Measurements from ENCODE around the gene SERP1.

SERP1 gene

DNA sequence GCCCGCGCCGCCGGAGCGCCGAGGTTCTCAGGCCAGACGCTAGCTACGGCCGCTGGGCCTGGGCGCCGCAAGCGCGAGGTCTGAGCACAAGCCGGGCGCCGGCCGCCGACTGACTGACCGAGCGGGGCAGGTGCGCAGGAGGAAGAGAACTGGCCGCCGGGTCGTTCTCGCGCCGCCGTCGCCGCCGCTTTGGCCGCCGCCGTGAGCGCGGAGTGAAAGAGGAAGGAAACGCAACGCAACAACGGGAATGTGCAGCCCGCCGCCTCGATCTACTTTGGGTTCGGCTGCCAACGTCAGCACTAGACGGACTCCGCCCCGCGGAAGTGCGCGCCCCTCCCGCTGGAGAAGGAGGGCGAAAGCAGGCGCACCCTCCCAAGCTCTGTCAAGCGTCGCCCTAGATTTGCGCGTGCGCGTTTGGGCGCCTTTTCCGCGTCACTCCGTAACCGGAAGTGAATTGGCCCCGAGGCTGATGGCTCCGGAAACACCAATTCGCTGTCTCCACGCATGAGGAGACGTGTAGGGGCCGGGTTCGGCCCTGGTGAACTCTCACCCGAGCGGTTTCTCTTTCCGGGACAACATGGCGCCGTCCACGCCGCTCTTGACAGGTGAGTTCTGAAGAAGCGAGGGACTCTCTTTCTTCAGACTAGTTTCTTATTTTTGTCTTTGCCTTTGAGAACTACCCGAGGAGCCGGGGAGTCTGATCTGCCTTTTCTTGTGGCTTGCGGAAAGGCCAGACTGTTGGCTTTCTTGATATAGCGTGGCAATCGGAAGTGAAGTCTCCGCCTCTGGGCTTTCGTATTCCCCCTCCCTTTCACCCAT is at the start of gene SERP1, which contains the start of gene EIF2A:
Gene SERP1, minus strand, starts transcription at position 271 of the 819 bp plus-strand sequence. CDS start 361 bp downstream, outside the sequence.
Gene EIF2A, plus strand, starts transcription at position 562 of the 819 bp plus-strand sequence. Its CDS starts 16 bp downstream, at position 578.
- DNase-seq (ENCODE audit: extremely low read depth in 1 of 2, low read depth in 1 of 2) = peak; percentile 96 to 98

DNA sequence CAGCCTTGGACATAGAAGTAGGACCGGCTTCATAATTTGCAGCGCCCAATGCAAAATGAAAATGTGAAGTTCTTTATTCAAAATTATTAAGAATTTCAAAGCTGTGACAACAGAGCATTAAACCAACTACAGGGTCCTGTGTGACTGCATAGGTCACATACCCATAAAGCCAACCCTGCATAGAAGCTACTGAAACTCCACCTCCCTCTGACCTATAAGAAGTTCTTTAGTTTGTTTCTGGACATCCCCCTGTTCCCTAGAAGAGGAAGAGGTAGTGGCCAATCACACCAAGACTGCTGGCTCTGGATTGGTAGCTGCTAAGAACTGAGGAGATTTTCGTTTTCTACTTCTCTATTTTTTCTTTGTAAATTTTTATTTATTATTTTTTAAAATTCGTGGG is 47.9 kb upstream of the SERP1 start:
- DNase-seq (ENCODE audit: extremely low read depth in 1 of 2, low read depth in 1 of 2) = no peak

DNA sequence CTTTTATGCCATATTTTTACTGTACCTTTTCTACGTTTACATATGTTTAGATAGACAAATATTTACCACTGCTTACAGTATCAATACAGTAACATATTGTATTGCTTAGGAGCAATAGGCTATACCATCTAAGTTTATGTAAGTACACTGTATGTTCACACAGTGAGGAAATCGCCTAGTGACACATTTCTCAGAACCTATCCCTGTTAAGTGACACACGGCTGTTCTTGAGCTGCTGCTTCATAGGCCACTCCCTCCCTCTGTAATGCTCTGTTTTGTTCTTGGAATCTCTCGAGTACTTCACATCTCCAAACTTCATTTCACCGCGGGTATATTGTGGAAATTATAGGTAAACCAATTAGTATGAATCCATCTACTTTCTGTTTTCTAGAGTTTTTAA is 43.5 kb upstream of the SERP1 start:
- DNase-seq (ENCODE audit: extremely low read depth in 1 of 2, low read depth in 1 of 2) = no peak

DNA sequence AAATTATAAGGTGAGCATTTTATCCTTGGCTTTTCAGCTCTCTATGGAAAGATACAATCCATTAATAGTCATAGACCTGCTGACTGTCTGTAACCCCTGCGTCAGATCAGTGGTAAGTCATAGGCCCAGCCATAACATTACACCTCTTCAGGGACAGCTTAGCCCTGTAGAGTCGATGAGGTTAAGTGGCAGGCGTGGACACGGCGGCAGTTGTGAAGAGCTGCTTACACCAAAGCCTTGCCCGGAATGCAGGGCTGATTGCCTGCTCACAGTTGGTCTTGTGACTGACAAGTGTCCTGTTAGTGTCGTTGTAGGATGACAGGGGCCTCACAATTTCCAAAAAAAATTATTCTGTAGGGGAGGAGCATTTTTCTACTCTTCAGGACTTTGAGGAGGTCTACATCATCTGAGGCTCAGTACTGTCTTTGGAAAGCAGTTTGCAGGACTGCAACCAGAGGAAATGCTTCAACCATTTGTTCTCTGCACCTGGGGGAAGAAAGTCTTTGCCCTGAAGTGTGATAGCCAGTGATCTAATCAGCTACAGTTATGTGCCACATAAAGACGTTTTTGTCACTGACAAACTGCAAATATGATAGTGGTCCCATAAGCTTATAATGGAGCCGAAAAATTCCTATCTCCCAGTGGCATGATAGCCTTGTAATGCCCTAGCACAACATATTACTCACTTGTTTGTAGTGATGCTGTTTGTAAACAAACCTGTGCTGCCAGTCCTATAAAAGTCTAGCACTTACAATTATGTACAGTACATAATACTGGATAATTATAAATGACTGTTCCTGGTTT is 41.9 kb upstream of the SERP1 start:
- no peak for DNase-seq (ENCODE audit: extremely low read depth in 1 of 2, low read depth in 1 of 2)

DNA sequence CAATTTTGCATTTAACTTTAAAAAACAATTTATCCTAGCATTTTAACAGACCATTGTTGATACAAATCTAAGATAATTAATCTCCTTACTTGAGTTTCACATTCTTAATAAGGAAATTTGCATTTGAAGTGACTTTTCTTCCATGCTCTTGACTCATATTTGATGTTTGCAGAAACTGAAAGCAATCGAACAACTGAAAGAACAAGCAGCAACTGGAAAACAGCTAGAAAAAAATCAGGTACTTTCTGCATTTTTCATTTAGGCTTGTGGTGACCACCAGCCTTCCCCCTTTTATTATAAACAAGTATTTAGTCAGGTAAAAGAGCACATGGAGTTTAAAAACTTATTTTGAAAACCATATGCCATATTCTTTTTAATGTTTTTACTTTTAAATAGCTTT is 36.7 kb upstream of the SERP1 start:
- no peak for DNase-seq (ENCODE audit: extremely low read depth in 1 of 2, low read depth in 1 of 2)

DNA sequence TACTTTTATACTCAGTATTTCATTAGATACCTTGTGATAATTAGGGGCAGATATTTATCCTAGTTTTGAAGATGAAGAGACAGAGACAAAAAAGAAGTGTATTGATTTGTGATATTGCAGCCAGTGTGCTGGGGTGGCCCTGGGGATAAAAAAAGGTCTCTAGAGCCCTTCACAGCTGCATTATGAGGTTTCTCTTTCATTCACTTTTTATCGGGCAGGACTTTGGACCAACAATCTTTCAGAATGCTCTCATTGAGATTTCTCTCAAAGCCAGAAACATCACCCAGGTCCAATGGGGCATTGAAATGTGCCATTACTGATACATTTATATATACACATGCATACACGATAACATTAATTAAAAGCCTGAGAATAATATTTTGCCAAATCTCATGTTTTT is 36.3 kb upstream of the SERP1 start:
- DNase-seq (ENCODE audit: extremely low read depth in 1 of 2, low read depth in 1 of 2) = no peak

DNA sequence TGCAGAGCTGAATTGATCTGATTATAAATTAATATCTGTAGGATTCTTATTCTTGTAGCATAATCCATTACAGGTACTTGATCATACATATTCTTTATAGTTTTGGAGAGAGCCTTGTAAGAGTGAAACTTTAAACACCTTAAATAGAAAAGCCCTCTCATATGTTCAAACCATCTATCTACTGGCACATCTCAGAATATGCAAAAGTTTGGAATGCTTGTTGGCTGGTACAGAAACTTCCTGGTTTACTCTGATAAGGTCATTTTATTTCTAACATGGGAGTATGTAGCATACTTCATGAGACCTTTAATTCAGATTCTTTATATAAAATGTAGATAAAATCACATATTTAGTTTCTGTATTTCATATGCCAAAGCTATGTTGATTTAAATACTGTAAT is 34.9 kb upstream of the SERP1 start:
- no peak for DNase-seq (ENCODE audit: extremely low read depth in 1 of 2, low read depth in 1 of 2)

DNA sequence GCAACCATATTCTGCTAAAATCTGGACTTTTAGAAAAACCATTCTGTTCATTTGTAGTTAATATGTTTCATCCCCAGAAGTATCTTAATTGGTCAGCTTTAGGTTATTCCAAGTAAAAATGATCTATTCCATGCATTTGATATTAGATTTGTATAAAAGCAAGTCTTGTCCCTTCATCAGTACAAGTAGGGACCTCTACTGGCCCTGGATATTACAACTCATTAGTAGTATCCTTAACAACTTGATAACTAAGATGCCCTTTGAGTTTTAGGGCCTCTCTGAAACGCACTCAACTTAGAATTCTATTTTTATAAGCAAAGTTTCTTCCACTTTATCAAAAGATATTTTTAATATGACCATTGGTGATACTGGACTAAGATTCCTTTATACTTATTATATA is 31.6 kb upstream of the SERP1 start:
- no peak for DNase-seq (ENCODE audit: extremely low read depth in 1 of 2, low read depth in 1 of 2)

DNA sequence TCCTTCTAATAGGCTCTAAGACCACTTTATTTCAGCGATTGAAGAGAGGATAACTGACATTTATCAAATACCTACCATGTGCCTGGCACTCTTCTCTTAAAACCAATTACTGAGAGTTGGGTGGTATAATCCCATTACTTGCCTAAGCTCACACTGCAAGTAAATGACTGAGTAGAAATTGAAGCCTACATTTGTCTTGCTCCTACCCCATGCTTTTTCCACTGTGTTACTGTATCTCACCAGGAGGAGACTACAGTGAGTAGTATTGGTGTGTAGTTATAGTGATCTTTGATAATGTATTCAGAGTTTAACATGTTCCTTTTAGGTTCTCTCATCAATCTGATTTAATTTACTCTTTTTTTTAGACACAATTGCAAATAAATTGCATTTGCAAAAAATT is 21.0 kb upstream of the SERP1 start:
- DNase-seq (ENCODE audit: extremely low read depth in 1 of 2, low read depth in 1 of 2) = no peak

DNA sequence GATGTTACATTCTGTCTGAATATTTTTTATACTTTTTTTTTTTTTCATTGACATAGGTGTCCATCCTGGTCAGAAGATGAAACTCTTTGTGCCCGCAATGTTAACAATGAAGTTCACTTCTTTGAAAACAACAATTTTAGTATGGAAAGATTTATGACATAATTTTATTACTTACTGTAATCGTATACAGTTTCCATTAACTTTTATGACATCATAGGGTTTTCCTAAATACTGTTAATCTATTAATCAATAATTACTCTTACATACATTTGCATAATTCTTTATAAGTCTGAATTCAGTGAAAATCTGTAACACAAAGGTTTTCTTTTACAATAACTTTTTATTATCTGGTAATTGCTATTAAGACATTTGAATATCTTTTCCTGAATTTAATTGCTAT is 17.9 kb upstream of the SERP1 start:
- no peak for DNase-seq (ENCODE audit: extremely low read depth in 1 of 2, low read depth in 1 of 2)

DNA sequence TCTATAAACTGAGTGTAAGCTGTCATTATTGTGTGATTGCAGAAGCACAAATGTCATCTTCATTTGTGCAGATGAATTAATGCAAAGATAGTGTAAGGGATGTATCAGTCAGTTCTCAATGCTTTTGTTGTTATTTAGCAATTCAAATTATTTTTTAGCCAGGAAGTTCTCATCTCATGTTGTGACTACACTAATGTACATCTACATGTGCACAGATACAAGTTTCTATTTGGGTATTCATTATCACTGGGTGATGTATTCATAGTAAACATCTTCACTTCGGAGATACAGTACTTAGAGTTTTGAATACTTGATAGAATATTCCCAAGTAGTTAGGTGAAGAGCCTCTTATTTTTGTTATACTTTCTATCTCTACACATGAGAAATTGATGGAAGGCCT is 11.4 kb upstream of the SERP1 start:
- no peak for DNase-seq (ENCODE audit: extremely low read depth in 1 of 2, low read depth in 1 of 2)

DNA sequence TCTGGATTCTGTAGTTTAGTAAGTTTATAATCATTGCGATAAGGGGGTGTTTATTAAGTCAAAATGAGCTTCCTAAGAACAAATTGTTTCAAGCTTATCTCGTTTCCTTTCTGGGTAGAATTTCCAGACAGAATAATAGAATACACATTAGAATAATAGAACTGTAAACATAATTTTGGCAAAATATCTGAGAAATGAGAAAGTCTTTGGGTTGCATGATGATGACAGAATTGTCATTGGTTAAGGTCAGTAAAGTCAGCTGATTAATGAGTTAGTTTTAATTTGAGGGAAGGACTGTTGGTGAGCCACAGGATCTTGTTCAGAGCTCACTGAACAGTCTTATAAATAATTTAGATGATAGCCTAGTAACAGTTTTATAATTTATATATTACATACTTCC is 10.5 kb upstream of the SERP1 start:
- no peak for DNase-seq (ENCODE audit: extremely low read depth in 1 of 2, low read depth in 1 of 2)

DNA sequence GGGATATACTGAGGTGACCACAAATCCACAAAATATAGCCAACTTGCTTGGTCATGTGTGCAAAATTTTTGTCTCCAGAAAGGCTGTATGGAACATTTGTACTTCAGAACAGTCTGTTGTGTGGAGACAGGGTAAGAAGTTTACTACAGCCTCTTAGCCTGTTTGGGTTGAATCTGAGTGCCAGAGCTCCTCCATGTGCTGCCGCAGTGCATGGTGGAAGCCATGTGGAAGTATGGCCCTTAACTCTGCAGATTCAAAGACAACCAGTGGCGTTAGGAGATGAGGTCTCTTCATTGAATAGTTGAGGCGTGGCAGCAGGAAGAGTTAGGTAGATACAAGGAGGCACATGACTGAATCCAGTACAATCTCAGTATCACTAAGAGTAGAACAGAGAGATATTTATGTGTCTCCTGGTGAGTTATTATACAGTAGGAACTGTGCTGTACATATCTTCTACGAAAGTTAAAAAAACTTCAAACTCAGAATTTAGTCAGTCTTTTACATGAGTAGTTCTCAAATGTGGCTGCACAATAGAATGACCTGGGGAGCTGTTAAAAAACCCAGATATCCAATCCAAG is 9.7 kb upstream of the SERP1 start:
- DNase-seq (ENCODE audit: extremely low read depth in 1 of 2, low read depth in 1 of 2) = no peak

DNA sequence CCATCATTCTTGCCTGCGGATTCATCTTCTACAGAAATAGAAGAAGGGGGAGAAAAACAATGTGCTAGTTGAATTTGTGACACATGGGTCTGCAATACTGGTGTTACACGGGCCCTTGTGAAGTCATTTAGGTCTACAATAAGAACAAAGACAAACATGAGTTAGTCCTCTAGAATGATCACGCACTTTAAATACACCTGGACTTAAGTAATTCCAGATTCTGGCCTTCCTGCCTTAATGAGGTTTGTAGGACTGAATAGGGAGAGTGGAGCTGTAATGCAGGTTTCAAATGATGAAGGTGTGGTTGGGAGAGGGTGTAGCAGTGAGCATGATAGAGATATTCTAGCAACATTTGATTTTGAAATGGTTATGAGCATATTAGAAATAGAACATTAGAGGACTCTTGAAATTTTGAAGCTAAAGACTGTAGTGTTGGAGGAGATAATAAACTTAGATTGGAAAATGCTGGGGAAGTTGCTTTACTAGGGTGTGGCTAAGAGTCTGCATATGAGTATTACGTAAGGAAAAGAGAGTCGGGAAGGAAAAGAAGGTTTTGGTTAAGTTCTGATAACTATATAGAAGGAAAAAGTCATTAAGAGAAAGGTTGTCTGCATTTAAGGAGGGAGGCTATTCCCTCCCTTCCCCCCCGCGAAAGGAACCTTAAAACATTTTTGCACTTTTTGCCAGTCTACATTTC is 897 bp upstream of the SERP1 start:
- DNase-seq (ENCODE audit: extremely low read depth in 1 of 2, low read depth in 1 of 2) = no peak

DNA sequence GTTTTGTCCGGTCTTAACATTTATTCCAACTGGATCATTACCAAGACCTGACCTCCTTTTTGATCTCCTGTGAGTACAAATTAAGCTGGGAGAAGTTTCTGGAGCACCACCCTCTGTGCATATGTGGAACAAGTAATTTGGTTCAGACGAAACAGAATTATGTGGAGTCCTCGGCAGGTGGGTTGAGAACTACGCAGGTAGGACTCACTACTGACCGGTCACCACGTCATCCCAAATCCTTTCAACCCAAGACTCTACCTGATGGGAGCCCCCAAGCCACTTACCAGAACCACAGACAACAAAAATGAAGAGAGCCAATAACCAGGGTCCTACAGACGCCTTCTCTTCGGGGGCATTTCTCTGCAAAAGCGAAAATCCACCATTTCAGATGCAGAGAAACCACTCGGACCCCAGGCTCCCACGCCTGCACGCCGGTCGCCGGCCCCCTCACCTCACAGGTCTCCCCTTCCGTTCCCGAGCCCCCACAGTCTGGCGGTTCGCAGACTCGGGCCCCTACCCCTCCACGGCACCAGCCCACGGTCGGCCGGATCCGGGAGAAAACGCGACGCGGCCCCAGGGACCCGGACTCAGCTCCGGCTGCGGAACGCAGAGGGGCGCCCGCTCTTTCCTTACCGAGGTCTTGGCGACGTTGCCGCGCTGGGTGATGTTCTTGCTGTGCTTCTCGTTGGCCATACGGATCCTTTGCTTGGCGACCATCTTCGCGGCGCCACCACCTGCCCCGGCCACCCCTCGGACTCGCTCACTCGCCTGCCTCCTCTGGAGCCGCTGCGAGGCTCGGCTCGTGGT is 674 bp downstream of the SERP1 start:
- peak; percentile 1 to 11 for DNase-seq (ENCODE audit: extremely low read depth in 1 of 2, low read depth in 1 of 2)

DNA sequence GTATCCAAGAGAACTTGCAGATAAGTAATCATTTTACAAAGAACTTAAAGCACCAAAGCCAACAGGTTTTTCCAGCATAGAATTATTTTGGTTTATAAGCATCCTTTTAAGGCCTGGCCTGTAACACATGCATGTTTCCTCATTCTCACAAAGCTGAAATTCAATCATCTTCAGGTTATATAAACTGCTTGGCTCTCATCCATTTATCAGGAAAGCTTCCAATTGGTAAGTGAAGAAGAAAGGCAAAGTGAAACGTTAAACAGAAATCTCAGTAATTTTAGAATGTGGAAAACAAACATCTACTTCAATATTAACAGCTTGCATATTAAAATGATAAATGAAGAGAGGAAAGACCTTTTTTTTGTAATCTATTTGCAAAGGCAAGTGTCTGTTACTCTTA is 1.6 kb downstream of the SERP1 start:
- no peak for DNase-seq (ENCODE audit: extremely low read depth in 1 of 2, low read depth in 1 of 2)

DNA sequence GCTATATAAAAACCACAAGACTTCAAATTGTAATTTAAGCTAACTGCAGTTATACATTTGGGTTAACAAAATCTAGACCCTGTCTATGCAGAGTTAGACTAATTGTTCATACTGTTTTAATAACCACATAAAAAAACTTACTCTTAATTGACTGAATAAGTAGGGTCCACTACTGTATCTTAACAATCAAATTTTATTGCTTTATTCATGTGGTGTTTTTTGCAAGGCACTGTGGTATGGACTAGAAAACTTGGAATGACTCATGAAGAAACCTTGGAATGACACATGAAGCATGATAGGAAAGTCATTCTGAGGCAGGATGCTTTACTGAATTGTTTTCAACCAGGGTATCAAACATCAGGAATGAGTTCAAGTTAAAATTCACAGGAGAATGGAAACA is 2.3 kb downstream of the SERP1 start:
- no peak for DNase-seq (ENCODE audit: extremely low read depth in 1 of 2, low read depth in 1 of 2)

DNA sequence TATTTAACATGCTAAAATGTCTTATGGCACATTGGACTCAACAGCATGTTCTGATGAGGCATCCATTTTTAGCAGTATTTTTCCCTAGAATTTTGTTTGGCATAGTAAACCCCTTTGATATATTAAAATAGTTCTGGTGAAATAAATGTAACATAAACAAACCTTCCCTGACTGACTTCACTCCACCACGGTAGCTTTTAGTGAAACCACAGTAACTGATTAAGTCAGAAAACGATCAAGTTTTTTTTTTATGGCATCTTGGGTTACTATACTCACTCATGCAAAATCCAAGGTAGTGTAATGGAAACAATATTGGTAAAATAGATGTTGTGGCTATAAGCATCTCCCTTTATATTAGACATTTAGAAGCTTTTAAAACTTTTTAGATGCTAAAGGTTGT is 2.8 kb downstream of the SERP1 start:
- DNase-seq (ENCODE audit: extremely low read depth in 1 of 2, low read depth in 1 of 2) = no peak

DNA sequence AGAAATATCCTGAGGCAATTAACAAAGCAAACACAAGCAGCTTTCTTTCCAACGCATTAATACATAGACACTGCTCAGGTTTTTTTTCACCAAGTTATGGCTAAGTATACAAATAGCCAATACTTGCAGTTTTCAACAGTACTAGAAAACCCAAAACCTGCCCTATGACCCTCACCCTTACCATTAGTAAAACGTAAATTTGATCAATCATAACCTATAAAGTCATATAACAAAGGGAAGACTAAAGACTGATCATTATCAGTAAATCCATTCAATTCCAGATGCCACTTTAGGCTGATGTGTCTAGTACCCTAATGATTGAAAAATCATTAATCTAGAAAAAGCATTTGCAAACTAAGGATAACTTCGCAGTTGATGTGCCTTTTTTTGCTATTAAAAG is 3.2 kb downstream of the SERP1 start:
- DNase-seq (ENCODE audit: extremely low read depth in 1 of 2, low read depth in 1 of 2) = no peak

DNA sequence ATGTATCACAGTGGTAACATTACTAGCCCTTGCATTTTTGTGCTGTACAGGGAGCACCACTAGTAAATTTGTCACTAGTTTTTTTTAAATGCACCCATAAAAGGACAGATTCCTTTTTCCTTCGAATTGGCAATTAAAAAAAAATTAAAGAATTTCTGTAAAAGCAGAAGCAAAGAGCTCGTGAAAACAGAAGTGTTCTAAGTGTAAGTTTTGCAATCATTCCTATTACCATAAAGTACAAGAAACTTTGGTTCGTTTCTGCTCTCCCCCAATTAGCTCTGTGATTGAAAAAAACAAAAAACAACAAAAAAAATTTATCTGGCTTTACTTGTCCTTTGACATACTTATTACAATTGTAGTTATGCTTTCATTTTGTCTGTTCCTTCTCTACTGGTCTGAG is 5.3 kb downstream of the SERP1 start:
- no peak for DNase-seq (ENCODE audit: extremely low read depth in 1 of 2, low read depth in 1 of 2)
